ENCODE measurements around the gene PDE4D. TPM values are rescaled to one million over a fixed set of nuclear protein-coding genes. Genes with fewer than 3 reads are reported as not detected.

PDE4D gene
- total RNA-seq, 4 donors from 2014 or later = 14.7 to 36.3 (median 24.7) TPM

DNA sequence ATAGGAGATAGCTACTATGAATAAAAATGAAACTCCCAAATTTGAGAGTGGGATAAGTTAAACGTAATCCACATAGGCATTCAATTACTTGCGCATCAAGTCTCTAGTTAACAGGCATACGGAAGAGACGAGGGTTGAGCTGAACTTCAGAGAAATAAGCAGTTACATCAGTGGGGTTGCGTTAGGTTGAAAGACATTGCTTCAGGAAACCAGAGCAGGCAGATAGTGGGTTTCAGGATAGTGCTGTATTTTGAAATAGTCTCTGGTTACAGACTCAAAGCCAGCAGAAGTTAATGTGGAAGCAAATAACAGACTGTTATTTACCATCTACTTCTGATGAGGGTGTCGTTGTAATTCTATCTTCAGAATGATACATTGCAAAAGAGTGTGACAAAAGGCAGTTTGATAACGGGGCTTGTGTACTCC is 533.4 kb downstream of the PDE4D start:
- no peaks in the 10 kb centered on the region for H3K9me3 ChIP-seq
- no peak overlapping the region for H3K27ac ChIP-seq
- no peak overlapping the region for H3K4me3 ChIP-seq (replicated peaks in 1 of 3)
- peaks cover 16 to 21% of the 10 kb centered on the region in 2 donors for H3K4me1 ChIP-seq
- H3K36me3 ChIP-seq = no peaks in the 10 kb centered on the region
- TF ChIP-seq POLR2A (IDR thresholded peaks at IDR 0.05) = no peak
- TF ChIP-seq, protein P1, sequence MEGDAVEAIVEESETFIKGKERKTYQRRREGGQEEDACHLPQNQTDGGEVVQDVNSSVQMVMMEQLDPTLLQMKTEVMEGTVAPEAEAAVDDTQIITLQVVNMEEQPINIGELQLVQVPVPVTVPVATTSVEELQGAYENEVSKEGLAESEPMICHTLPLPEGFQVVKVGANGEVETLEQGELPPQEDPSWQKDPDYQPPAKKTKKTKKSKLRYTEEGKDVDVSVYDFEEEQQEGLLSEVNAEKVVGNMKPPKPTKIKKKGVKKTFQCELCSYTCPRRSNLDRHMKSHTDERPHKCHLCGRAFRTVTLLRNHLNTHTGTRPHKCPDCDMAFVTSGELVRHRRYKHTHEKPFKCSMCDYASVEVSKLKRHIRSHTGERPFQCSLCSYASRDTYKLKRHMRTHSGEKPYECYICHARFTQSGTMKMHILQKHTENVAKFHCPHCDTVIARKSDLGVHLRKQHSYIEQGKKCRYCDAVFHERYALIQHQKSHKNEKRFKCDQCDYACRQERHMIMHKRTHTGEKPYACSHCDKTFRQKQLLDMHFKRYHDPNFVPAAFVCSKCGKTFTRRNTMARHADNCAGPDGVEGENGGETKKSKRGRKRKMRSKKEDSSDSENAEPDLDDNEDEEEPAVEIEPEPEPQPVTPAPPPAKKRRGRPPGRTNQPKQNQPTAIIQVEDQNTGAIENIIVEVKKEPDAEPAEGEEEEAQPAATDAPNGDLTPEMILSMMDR (IDR thresholded peaks at IDR 0.05) = no peak
- H3K27me3 ChIP-seq = no peaks in the 10 kb centered on the region
- WGBS, 2 donors = 94 to 95% methylated on average over 7 of the region's 7 CpGs
- intact Hi-C loops (cut with DNase I) = no loop called here
- DNase-seq = no peak

DNA sequence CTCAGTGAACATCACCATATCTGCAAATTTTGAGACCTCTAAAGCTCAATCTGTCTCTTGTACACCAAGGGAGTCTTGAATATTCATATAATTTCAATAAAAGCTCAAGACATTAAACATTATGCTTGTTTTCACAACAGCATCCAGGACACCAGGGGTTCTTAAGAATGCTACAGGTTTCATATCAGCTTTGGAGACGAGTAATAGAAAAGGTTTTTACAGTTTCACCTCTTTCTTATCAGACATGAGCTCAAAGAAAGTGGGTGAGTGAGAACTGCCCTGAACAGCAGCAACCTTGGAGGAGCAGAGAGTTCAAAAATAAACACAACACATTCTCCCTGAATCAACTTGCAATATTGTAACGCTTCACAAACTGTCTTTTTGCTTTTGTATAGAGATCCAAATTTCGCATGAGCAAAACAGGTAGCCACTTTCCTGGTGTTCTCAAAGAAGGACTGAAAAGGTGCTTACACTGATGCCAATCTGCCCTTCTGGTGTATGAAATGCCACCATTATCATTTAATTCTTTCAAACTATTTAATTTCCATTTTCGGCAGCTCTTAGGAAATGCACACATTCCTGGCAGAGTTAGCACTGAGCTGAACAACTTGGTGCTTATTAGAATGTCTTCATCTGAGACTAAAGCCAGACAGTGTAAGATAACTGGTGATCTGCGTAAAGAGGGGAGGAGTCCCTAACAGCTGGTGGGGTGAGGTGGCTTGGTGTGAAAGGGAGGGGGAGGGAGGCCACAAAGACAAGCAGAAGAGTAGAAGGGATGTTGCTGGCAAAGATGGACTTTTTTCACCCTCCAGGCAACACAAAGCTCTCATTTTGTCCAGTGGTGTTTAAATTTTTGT is 535.3 kb downstream of the PDE4D start:
- no peaks in the 10 kb centered on the region for H3K36me3 ChIP-seq
- peaks cover 16 to 21% of the 10 kb centered on the region in 2 donors for H3K4me1 ChIP-seq
- peak in 1 of 2 donors; percentile 8 for DNase-seq
- H3K9me3 ChIP-seq = no peaks in the 10 kb centered on the region
- TF ChIP-seq, protein P1 (IDR thresholded peaks at IDR 0.05) = no peak
- TF ChIP-seq POLR2A (IDR thresholded peaks at IDR 0.05) = no peak
- 30 to 41% methylated on average over 5 of the region's 5 CpGs for WGBS, 2 donors
- H3K27ac ChIP-seq = peak overlapping the region; percentile 19 to 73 (median 30)
- intact Hi-C loops (cut with DNase I) = no loop called here
- no peak overlapping the region for H3K4me3 ChIP-seq (replicated peaks in 1 of 3)
- no peaks in the 10 kb centered on the region for H3K27me3 ChIP-seq

DNA sequence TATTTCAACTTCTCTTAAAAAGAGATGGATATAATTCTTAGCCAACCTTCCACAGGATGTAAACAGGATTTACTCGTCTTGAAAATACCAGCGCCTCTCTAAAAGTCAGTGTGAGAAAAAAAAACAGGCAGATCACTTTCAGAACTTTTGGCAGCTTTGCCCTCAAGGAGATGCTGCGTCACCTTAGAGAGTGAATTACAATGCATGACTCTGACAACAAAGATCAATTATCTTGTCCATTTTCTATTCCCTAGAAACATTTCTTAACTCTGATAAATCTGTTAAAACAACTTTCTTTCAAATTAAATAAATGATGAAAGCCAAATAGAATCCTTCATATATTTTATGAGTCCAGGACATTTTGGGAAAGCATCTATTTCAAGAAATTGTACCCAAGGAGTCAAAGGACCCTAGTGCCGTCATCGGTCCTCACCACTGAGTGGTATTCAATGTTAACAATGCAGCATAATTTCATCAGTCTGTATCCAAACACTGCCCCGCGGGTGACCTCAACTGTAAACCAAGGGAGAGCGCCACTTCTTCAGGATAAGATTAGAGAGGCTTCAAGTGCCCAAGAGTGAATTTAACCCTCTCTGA is 536.0 kb downstream of the PDE4D start:
- H3K27me3 ChIP-seq = no peaks in the 10 kb centered on the region
- peaks cover 16 to 21% of the 10 kb centered on the region in 2 donors for H3K4me1 ChIP-seq
- no peak overlapping the region for H3K4me3 ChIP-seq (replicated peaks in 1 of 3)
- WGBS, 2 donors = 19 to 27% methylated on average over 8 of the region's 8 CpGs
- H3K36me3 ChIP-seq = no peaks in the 10 kb centered on the region
- peak; percentile 8 to 11 for DNase-seq
- H3K27ac ChIP-seq = peak overlapping the region in 2 of 3 donors; percentile 30 to 73
- H3K9me3 ChIP-seq = no peaks in the 10 kb centered on the region
- intact Hi-C loops (cut with DNase I) = no loop called here
- TF ChIP-seq POLR2A (IDR thresholded peaks at IDR 0.05) = no peak
- TF ChIP-seq, protein P1 (IDR thresholded peaks at IDR 0.05) = no peak

DNA sequence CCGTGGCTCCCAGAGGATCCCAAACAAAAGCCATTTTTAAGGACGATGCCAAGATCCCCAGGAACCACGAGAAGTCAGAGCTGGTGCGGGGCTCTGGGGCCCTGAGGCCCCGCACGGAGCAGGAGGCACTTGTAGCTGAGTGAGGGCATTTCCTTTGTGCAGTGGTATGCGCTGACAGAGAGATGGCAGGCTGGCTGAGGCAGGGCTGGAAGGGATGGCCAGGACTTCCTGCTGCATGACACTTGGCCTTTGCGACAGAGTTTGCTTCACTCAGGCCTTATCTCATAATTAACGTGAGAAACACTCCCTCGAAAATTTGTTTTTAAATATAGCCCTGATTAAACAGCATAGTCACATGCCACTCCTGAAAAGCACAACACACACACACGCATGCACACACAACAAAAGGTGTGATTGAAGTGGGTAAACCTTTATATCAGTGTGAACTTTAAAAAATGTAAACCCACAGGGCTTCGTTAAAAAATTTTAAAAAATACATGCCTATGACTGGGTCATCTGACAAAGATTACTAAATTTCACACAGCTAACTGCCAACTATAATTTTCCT is 536.6 kb downstream of the PDE4D start:
- DNase-seq = peak in 1 of 2 donors; percentile 14
- intact Hi-C loops (cut with DNase I) = no loop called here
- Histone ChIP-seq H3K4me1 (peaks cover 16 to 21% of the 10 kb centered on the region in 2 donors), H3K36me3 (no peaks in the 10 kb centered on the region), H3K9me3 (no peaks in the 10 kb centered on the region), H3K27ac (peak overlapping the region in 2 of 3 donors; percentile 3 to 73), H3K27me3 (no peaks in the 10 kb centered on the region), H3K4me3 (replicated peaks in 1 of 3) (no peak overlapping the region)
- WGBS, 2 donors = 52 to 75% methylated on average over 12 of the region's 12 CpGs
- no peak for TF ChIP-seq POLR2A (IDR thresholded peaks at IDR 0.05)
- TF ChIP-seq, protein P1 (IDR thresholded peaks at IDR 0.05) = no peak
